ENCODE results near the gene SLC22A31.

GRCh38 chr16:89160977-89161701 is 39.2 kb downstream of the SLC22A31 start:
- no peak for TF ChIP-seq CTCF (conservative IDR thresholded peaks at IDR 0.05; ENCODE audit: low read depth, low read length)
- TF ChIP-seq EZH2phosphoT487 (IDR thresholded peaks at IDR 0.05; ENCODE audit: borderline replicate concordance, low read length), result no peak
